ENCODE results near the gene GBP1.
"Not testable (repeated sequence)": the region's sequence is repeated elsewhere in the genome, so short reads cannot be mapped to it uniquely, and the experiment has no call there.

The GBP1 gene

GRCh38 chr1:89051300-89051954 is 13.6 kb downstream of the GBP1 start:
- no peak for DNase-seq

- no peak for DNase-seq
Measured at GRCh38 chr1:89050649-89051033, 14.4 kb downstream of the GBP1 start.

- DNase-seq: not testable (repeated sequence)
Measured at GRCh38 chr1:89049901-89050648, 14.9 kb downstream of the GBP1 start.

GRCh38 chr1:89049187-89049586 is 15.8 kb downstream of the GBP1 start:
- DNase-seq: not testable (repeated sequence)

GRCh38 chr1:89047734-89048133 is 17.3 kb downstream of the GBP1 start:
- no peak for DNase-seq

GRCh38 chr1:89046318-89047183 is 18.5 kb downstream of the GBP1 start:
- peak; percentile 37 for DNase-seq

GRCh38 chr1:89044970-89045721 is 19.9 kb downstream of the GBP1 start:
- DNase-seq: no peak

GRCh38 chr1:89043940-89044339 is 21.1 kb downstream of the GBP1 start:
- DNase-seq: no peak

GRCh38 chr1:89042491-89042890 is 22.5 kb downstream of the GBP1 start:
- no peak for DNase-seq

GRCh38 chr1:89041721-89042120 is 23.3 kb downstream of the GBP1 start:
- no peak for DNase-seq

- peak; percentile 49 for DNase-seq
Measured at GRCh38 chr1:89041119-89041641, 23.8 kb downstream of the GBP1 start.

GRCh38 chr1:89040315-89040626 is 24.7 kb downstream of the GBP1 start:
- DNase-seq: no peak

GRCh38 chr1:89037186-89037585 is 27.8 kb downstream of the GBP1 start:
- DNase-seq: no peak

- no peak for DNase-seq
Measured at GRCh38 chr1:89035080-89035479, 29.9 kb downstream of the GBP1 start.

GRCh38 chr1:89034004-89034403 is 31.0 kb downstream of the GBP1 start:
- DNase-seq: not testable (repeated sequence)

GRCh38 chr1:89029051-89029450 is 36.0 kb downstream of the GBP1 start:
- DNase-seq: not testable (repeated sequence)

- no peak for DNase-seq
Measured at GRCh38 chr1:89025928-89026327, 39.1 kb downstream of the GBP1 start.

- DNase-seq: no peak
Measured at GRCh38 chr1:89023026-89023425, 42.0 kb downstream of the GBP1 start.

GRCh38 chr1:89022167-89022959 is 42.6 kb downstream of the GBP1 start, which contains the start of gene GBP3:
GBP3 (minus strand) TSS chr1:89022866; CDS start chr1:89020721, 2,145 bp downstream.
- DNase-seq: no peak

- not testable (repeated sequence) for DNase-seq
Measured at GRCh38 chr1:89018318-89018717, 46.7 kb downstream of the GBP1 start.

- no peak for DNase-seq
Measured at GRCh38 chr1:89008511-89008910, 56.5 kb downstream of the GBP1 start.
